Caco-2 (cell line): ENCODE data around the gene TANGO2. TPM values are rescaled to one million over a fixed set of nuclear protein-coding genes. Genes with fewer than 3 reads are reported as not detected.

ENCODE experiments used
- BruUV-seq: library from RNA; stranded (reverse); fragments of 400-500 nt; replicated peaks from 2 replicates; lab custom pipeline; 2021; lab: Mats Ljungman, UMichigan
- CTCF ChIA-PET: fragments of 300-600 bp; sonication (Branson Sonifier 250); formaldehyde crosslinking; loops from one replicate; lab custom pipeline; 2022; ENCODE audit warnings: antibody characterized with exemption; lab: Charles Lee
- POLR2A ChIA-PET: fragments of 300-600 bp; sonication (Branson Sonifier 250); formaldehyde crosslinking; loops from one replicate; lab custom pipeline; 2022; ENCODE audit warnings: antibody characterized with exemption; lab: Charles Lee
- DNase-seq, 2 experiments: peaks; one replicate each; pipeline versions ENCODE4 v3.0.0 to v3.0.0-alpha.2; 2020 to 2022
- H3K27me3 ChIP-seq: replicated peaks from 2 replicates; pipeline ENCODE4 v1.6.0; 2011; ENCODE audit warnings: low read length; ENCODE audit not compliant: control insufficient read depth, insufficient read depth
- H3K36me3 ChIP-seq: 2 replicates; pipeline ENCODE4 v1.5.1; 2011; ENCODE audit warnings: low read length; ENCODE audit not compliant: control insufficient read depth, insufficient read depth
- H3K4me1 ChIP-seq: fragments of 250-450 bp; sonication (Bioruptor Pico); 2 replicates; pipeline ENCODE4 v1.5.1; 2020; ENCODE audit warnings: mild to moderate bottlenecking
- H3K4me3 ChIP-seq: 2 replicates; pipeline ENCODE4 v1.5.1; 2011; ENCODE audit warnings: low read depth, mild to moderate bottlenecking, control low read depth, low read length
- H3K9me3 ChIP-seq: fragments of 250-450 bp; sonication (Bioruptor Pico); 2 replicates; pipeline ENCODE4 v1.5.1; 2020; ENCODE audit warnings: mild to moderate bottlenecking, moderate library complexity
- H3K27ac Mint-ChIP-seq: one replicate; pipeline ENCODE4 v1.8.0; 2022; ENCODE audit warnings: mixed read lengths; ENCODE audit not compliant: unreplicated experiment
- H3K27me3 Mint-ChIP-seq: one replicate; pipeline ENCODE4 v1.8.0; 2022; ENCODE audit warnings: mixed read lengths; ENCODE audit not compliant: insufficient read depth, unreplicated experiment
- H3K36me3 Mint-ChIP-seq: one replicate; pipeline ENCODE4 v1.8.0; 2022; ENCODE audit warnings: mild to moderate bottlenecking, mixed read lengths; ENCODE audit not compliant: insufficient read depth, unreplicated experiment
- H3K4me1 Mint-ChIP-seq: one replicate; pipeline ENCODE4 v1.8.0; 2022; ENCODE audit warnings: low read depth, mixed read lengths; ENCODE audit not compliant: unreplicated experiment
- H3K4me3 Mint-ChIP-seq: one replicate; pipeline ENCODE4 v1.8.0; 2022; ENCODE audit warnings: mild to moderate bottlenecking, moderate library complexity, mixed read lengths; ENCODE audit not compliant: unreplicated experiment
- H3K9me3 Mint-ChIP-seq: one replicate; pipeline ENCODE4 v1.8.0; 2022; ENCODE audit warnings: mixed read lengths; ENCODE audit not compliant: unreplicated experiment
- CTCF ChIP-seq, 2 experiments: fragments of 200-600 bp in 1 of 2; IDR thresholded peaks; 1 replicate in 1 of 2; 2 replicates in 1 of 2; pipeline versions ENCODE4 v1.5.1 to v1.8.0; 2011 to 2022; ENCODE audit warnings: antibody characterized with exemption in 1 of 2, control low read depth in 1 of 2, inconsistent platforms in 1 of 2, low read depth in 1 of 2, low read length in 1 of 2, mild to moderate bottlenecking in 1 of 2, moderate library complexity in 1 of 2; ENCODE audit not compliant: insufficient read depth in 1 of 2, severe bottlenecking in 1 of 2, unreplicated experiment in 1 of 2
- intact Hi-C: fragments of 100-400 bp; cut with micrococcal nuclease; formaldehyde crosslinking; loops from one replicate; pipeline ENCODE4 v1.10.0; 2022; ENCODE audit not compliant: unreplicated experiment
- total RNA-seq: library from RNA; stranded (reverse); gene quantifications from 2 replicates; pipeline ENCODE4 v1.2.3, GENCODE V29; 2022

The TANGO2 gene
- total RNA-seq, 1 experiment from 2014 or later, result 26.6 TPM

- H3K9me3 ChIP-seq, result no peaks in the 10 kb centered on the region
- no peaks in the 10 kb centered on the region for H3K36me3 Mint-ChIP-seq
- no peak overlapping the region for H3K27ac Mint-ChIP-seq
- no peaks in the 10 kb centered on the region for H3K9me3 Mint-ChIP-seq
- no peaks in the 10 kb centered on the region for H3K4me1 Mint-ChIP-seq
- H3K4me3 ChIP-seq, result no peak overlapping the region
- intact Hi-C loops, result no loop called here
- no peak overlapping the region for H3K4me3 Mint-ChIP-seq
- DNase-seq, result no peak
- POLR2A ChIA-PET, result no interaction called here
- BruUV-seq, result no TSS peak
- CTCF ChIA-PET, result no interaction called here
- no peaks in the 10 kb centered on the region for H3K36me3 ChIP-seq
- H3K27me3 ChIP-seq, result no peaks in the 10 kb centered on the region
- H3K4me1 ChIP-seq, result no peaks in the 10 kb centered on the region
- H3K27me3 Mint-ChIP-seq, result no peaks in the 10 kb centered on the region
- no peak for TF ChIP-seq CTCF (IDR thresholded peaks at IDR 0.05; ENCODE audit: insufficient read depth in 1 of 2, low read depth in 1 of 2, low read length in 1 of 2, severe bottlenecking in 1 of 2, unreplicated experiment in 1 of 2)
Measured at GRCh38 chr22:19994851-19995610, 25.9 kb upstream of the TANGO2 start.

GRCh38 chr22:19995611-19996339, 25.1 kb upstream of the TANGO2 start:
- Histone ChIP-seq H3K9me3 (no peaks in the 10 kb centered on the region), H3K4me1 (no peaks in the 10 kb centered on the region), H3K27me3 (no peaks in the 10 kb centered on the region), H3K4me3 (no peak overlapping the region), H3K36me3 (no peaks in the 10 kb centered on the region)
- H3K36me3 Mint-ChIP-seq, result no peaks in the 10 kb centered on the region
- H3K9me3 Mint-ChIP-seq, result no peaks in the 10 kb centered on the region
- no peaks in the 10 kb centered on the region for H3K27me3 Mint-ChIP-seq
- intact Hi-C loops, result no loop called here
- ChIA-PET POLR2A (no interaction called here), CTCF (no interaction called here)
- no TSS peak for BruUV-seq
- no peak overlapping the region for H3K27ac Mint-ChIP-seq
- H3K4me1 Mint-ChIP-seq, result no peaks in the 10 kb centered on the region
- H3K4me3 Mint-ChIP-seq, result no peak overlapping the region
- DNase-seq, result no peak
- TF ChIP-seq CTCF (IDR thresholded peaks at IDR 0.05; ENCODE audit: insufficient read depth in 1 of 2, low read depth in 1 of 2, low read length in 1 of 2, severe bottlenecking in 1 of 2, unreplicated experiment in 1 of 2), result no peak

GRCh38 chr22:19996694-19997384, 24.1 kb upstream of the TANGO2 start:
- Mint-ChIP-seq H3K9me3 (no peaks in the 10 kb centered on the region), H3K4me3 (no peak overlapping the region), H3K27me3 (no peaks in the 10 kb centered on the region), H3K27ac (no peak overlapping the region), H3K4me1 (no peaks in the 10 kb centered on the region), H3K36me3 (no peaks in the 10 kb centered on the region)
- H3K27me3 ChIP-seq, result no peaks in the 10 kb centered on the region
- no peaks in the 10 kb centered on the region for H3K9me3 ChIP-seq
- no peaks in the 10 kb centered on the region for H3K4me1 ChIP-seq
- ChIA-PET POLR2A (no interaction called here), CTCF (no interaction called here)
- H3K4me3 ChIP-seq, result no peak overlapping the region
- BruUV-seq, result no TSS peak
- no peak for DNase-seq
- no peak for TF ChIP-seq CTCF (IDR thresholded peaks at IDR 0.05; ENCODE audit: insufficient read depth in 1 of 2, low read depth in 1 of 2, low read length in 1 of 2, severe bottlenecking in 1 of 2, unreplicated experiment in 1 of 2)
- H3K36me3 ChIP-seq, result no peaks in the 10 kb centered on the region
- intact Hi-C loops, result no loop called here
